Stimulated activated naive CD4-positive, alpha-beta T cell treated with Interleukin-2 at 50 U/mL for 16 hours (primary cell): ENCODE results near the gene ARRB1.
"Not testable (repeated sequence)": the region's sequence is repeated elsewhere in the genome, so short reads cannot be mapped to it uniquely, and the experiment has no call there.

Source experiments
- DNase-seq: peaks from one replicate; lab custom pipeline; 2025; lab: John Stamatoyannopoulos, UW

Gene ARRB1

GRCh38 chr11:75342966-75343870 lies 8.2 kb downstream of the ARRB1 start:
- DNase-seq = no peak

DNA sequence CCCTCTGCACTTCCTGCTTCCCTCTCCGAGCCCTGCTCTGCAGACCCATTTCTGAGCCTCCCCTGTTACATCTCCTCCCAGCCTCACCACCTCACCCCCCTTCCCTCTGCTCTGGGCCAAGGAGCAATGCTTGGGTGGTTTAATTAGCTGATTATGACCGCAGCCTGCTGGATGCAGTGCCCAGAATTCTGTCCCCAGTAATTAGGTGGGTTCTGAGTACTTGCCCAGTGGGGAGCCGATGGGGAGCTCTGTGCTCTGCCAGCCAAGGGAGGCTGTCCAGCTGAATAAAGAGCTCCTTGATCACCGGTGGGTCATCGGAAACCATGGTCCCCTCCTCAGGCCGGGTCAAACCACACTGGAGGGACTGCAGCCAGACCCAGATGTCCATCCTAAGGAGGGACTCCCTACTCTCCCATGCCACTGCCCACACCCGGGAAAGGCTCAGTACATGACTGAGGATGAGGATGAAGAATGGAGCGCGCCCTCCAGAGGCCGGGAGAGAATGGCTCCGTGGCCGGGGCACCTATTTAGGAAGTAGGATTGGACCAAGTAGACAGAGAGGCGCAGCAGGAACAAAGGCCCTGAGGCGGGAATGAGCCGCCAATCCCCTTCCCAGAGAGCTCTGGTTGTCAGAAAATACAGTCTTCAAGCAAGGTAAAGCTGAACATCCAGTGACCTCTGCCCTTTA lies 9.1 kb downstream of the ARRB1 start:
- no peak for DNase-seq

GRCh38 chr11:75341612-75342011 lies 9.8 kb downstream of the ARRB1 start:
- no peak for DNase-seq

DNA sequence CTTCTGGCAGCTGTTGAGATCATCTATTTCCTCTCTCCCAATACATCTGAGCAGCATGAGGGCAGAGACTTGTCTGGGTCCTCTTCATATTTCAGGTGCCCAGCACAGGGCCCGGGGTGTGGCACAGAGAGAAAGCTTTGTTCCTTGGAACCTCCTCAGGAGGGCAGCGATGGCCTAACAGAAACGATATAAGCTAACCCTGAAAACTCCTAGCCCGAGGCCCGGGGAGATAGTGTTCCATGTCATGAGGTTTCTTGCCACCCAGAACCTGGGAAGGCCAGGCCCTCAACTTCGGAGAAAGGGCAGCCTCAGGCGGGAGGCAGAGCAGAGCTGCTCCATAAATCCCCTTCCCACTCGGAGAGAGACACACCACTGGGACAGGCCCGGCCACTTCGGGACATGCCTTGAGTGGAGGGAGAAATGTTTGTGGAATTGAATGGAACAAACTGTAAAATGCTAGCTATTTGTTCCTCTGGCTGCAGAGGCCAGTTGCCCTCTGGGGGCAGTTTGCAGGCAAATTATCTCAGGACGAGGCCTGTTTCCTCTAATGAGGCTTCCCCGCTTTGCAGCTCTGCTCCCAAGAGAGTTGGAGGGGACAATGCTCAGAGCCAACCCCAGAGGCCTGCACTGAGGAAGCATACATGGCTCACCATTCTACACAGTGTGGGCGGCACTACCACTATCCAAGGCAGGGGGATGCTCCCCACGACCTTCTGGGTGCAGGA lies 11.6 kb downstream of the ARRB1 start:
- DNase-seq = no peak

GRCh38 chr11:75338516-75339208 lies 12.8 kb downstream of the ARRB1 start:
- peak; percentile 14 for DNase-seq

DNA sequence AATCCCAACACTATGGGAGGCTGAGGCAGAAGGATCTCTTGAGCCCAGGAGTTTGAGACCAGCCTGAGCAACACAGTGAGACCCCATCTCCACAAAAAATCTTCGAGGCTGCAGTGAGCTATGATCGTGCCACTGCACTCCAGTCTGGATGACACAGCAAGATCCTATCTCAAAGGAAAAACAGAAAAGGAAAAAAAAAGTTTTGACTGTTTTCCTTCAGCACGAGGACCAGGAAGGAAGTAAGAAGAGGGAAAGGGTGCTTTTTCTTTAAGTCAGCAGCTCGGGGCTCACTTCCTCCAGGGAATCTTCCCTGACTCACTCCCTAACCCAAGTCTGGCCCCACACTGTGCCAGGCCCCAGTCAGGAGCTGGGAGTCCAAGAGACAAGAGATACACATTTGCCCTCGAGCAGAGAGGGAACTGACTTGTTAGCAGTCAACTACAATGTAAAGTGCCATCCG lies 14.2 kb downstream of the ARRB1 start:
- DNase-seq = no peak

- DNase-seq = no peak
These were observed 16.5 kb downstream of the ARRB1 start for GRCh38 chr11:75334976-75335375.

GRCh38 chr11:75334402-75334891 lies 17.0 kb downstream of the ARRB1 start:
- no peak for DNase-seq

DNA sequence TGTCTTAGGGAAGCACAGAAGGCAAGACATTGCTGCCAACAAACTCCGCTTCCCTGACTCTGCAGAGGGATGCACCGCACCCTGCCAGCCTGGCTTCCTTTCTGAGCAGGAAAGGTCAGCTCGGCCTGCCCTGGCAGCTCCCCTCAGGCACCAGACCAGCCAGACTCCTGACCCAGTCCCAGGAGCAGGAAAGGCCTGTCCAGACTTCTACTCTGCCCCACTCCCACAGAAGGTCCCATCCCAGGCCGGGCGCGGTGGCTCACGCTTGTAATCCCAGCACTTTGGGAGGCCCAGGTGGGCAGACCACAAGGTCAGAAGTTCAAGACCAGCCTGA lies 17.7 kb downstream of the ARRB1 start:
- DNase-seq = no peak

DNA sequence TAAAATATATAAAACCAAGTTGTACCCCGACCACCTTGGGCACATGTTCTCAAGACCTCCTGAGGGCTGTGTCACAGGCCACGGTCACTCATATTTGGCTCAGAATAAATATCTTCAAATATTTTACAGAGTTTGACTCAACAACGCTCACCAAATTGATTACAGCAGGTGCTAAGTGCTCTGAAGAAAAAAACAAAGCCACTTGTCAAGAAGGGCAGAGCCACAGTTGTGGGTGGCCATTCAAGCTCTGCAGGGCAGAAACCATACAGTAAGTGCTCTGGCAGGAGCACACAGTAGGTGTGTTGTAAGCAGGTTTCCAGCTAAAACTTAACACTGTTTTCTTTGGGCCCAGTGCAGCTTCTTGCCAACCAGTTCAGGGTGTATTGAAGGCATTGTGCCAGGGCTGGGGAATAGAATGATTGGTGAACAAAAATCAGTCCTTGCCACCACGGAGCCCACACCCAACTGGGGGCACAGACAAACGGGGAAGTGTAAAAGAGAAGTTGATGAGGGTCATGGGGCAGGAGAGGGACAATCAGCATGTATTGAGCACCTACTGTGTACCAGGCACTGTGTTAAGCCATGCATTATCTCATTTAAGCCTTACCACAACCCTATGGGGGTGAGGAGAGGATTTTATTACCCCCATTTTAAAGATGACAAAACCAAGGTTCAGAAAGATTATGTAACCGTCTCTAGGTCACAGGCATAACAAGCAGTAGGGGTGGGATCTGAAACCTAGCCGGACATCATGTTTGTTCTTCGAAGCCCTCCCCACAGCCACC lies 18.2 kb downstream of the ARRB1 start:
- DNase-seq = no peak

- not testable (repeated sequence) for DNase-seq
These were observed 19.7 kb downstream of the ARRB1 start for GRCh38 chr11:75331761-75332160.

- DNase-seq = not testable (repeated sequence)
These were observed 20.2 kb downstream of the ARRB1 start for GRCh38 chr11:75331304-75331703.

DNA sequence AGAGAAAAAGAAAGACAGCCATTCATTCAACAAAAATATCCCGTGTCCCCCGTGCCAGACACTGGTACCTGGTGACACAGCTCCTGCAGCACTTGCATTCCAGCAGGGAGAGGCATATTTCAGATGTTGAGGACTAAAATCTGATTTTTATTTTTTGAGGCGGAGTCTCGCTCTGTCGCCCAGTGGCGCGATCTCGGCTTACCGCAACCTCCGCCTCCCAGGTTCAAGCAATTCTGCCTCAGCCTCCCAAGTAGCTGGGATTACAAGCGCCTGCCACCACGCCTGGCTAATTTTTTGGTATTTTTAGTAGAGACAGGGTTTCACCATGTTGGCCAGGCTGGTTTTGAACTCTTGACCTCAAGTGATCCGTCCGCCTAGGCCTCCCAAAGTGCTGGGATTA lies 20.6 kb downstream of the ARRB1 start:
- not testable (repeated sequence) for DNase-seq

DNA sequence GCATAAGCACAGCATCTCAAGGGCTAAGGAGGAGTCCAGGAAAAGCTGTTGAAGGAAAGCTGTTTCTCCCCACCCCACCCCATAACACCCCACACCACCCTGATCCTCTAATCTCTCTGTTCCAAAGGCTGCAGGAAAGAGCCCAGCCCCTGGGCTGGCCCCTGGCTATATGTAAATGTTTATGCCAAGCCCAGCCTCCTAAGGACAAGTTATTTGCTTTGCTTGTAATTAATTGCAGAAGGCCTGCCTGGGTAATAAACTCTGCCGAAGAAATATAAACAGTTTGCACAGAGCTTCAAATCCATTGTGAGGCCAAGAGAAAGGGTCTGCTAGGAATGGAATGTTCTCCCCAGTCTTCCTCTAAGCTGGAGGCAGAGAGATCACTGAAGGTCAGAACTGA lies 21.2 kb downstream of the ARRB1 start:
- no peak for DNase-seq

DNA sequence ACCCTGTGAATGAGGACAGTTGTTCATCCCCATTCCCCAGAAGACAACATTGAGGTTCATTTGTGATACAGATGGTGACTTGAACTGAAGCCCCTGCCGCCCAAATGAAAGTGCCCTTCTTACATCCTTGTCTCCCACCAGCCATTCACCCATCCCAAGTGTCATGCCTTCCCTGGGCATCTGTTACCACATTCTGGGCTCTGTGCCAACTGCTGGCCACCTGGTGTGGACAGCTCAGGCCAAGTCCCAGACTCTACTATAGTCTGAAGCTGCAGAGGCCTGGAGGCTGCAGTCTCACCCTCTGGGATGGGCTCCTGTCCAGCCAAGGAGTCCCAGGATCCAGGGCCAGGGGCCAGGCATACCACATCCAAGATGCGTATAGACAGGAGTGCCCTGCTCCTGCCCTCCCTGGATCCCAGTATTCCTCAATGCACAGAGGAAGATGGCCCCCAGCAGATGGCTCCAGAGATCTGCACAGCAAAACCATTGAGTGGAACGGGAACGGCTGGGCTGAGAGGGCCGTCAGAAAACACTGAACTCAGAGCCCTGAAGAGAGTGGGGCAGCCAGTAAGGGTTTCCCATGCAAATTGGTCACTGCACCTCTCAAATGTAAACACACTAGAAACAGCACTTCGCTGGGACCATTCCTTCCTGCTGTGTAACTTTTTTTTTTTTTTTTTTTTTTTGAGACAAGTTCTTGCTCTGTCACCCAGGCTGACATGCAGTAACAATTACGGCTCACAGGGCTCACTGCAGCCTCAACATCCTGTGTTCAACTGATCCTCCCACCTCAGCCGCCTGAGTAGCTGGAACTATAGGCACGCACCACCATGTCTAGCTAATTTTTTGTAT lies 22.8 kb downstream of the ARRB1 start:
- DNase-seq = peak; percentile 36

DNA sequence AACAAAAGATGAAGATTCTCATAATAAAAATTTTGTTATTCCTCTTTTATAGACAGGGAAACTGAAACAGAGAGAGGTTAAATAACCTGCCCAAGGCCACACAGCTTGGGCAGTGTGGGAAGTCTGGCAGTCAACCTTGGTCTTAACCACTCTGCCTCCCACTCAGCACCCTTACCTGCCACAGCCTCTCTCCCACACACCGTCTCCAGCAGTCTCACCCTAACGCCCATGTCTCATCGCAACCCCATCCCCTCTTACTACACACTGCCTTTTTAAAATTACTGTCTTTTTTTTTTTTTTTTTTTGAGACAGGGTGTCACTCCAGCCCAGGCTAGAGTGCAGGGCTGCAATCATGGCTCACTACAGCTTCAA lies 25.0 kb downstream of the ARRB1 start:
- peak; percentile 46 for DNase-seq

DNA sequence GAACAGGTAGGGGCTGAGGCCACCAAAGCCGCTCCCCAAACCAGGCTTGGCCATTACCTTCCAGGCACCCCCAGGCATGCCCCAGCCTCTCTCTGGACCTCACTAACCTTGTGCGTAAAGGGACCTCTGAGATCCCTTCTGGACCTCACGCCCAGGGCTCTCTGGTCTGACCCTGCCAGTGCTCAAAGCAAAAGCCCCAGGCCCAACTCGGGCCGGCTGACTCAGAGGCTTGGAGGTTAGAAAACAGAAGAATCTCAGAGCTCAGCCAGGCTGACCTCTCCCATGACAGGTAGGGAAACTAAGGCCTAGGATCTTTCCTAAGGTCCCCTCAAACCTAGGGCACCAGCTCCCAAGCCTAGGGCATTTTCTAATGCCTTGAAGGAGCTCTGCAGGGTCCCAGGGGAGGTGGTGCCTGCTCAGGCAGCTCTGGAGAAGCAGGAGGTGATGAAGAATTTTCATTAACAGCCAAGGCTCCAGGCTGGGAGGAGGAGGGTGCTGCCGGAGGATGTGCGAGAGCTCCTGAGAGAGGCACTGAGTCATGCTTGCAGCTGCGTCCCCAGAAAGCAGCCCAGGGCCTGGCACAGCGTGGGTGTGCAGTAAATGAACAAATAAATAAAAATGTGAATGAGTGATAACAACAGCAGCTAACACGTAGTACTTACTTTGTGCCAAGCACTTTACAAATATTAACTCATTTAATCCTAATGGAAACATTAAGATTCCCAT lies 25.6 kb downstream of the ARRB1 start:
- DNase-seq = peak; percentile 57

DNA sequence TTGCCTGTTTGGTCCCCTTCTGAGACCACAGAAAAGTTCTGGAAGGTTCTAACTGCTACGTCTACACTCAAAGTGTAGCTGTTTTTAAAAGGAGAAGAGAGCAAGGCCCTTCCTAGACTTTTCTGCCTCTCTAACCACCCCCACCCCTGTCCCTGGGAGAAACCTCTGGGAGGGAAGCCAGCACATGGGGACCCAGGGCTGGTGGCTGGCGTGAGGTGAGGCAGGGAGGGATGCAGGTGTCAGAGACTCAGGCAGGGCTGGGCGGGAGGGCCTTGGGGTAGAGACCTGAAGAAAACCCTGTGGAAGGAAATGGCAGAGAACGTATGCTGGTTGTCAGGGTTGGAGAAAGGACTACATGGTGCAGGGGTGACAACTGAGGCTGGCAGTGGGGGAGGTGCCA lies 26.7 kb downstream of the ARRB1 start:
- DNase-seq = no peak

- DNase-seq = no peak
These were observed 27.3 kb downstream of the ARRB1 start for GRCh38 chr11:75324189-75324588.

DNA sequence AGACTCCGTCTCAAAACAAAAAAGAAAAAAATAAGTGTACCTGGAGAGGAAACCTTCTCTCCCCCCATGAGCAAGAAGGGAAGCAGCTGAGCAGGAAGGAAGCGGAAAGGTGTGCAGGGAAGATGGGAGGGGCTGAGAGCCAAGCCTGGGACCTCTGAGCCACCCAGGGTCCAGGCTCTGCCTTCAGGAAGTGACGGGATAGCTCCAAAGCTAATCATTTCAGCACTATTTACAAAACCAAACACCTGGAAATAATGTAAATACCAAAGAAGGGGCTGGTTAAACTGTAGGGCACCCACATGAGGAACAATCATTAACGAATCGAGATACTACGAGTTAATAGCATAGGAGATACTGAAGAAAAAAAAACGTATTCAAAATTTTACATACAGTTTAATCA lies 27.9 kb downstream of the ARRB1 start:
- no peak for DNase-seq
